Stimulated activated CD4-positive, alpha-beta T cell treated with anti-CD3 and anti-CD28 coated beads, Interleukin-15, amount 100 ng/mL, for 48 hours (primary cell): ENCODE measurements around the gene COMMD10.

Experiments
- DNase-seq, 2 donors: peaks; one replicate each; pipeline ENCODE4 v3.0.0-alpha.2; 2020; ENCODE audit warnings: low read depth in 2 of 2

COMMD10 gene

DNA sequence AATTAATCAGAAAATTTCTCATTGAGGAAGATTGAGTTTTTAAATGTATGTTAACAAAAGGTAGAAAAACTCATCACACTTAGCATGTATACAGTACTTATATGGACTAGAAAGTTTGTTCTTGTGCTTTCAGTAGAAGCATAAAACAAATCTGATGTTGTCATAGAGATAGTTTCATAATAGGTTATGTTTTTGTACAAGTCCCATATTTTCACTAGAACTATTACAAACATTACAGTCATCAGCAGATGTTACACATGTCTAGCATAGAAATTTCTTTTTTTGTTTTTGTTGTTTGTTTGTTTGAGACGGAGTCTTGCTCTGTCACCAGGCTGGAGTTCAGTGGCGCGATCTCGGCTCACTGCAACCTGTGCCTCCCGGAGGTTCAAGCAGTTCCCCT, 131.4 kb downstream of the COMMD10 start:
- no peak for DNase-seq

- no peak for DNase-seq
These were observed 140.6 kb downstream of the COMMD10 start for GRCh38 chr5:116225281-116225922.

- no peak for DNase-seq
These were observed 144.4 kb downstream of the COMMD10 start for GRCh38 chr5:116229131-116229689.

- no peak for DNase-seq
These were observed 146.5 kb downstream of the COMMD10 start for GRCh38 chr5:116231288-116231687.

DNA sequence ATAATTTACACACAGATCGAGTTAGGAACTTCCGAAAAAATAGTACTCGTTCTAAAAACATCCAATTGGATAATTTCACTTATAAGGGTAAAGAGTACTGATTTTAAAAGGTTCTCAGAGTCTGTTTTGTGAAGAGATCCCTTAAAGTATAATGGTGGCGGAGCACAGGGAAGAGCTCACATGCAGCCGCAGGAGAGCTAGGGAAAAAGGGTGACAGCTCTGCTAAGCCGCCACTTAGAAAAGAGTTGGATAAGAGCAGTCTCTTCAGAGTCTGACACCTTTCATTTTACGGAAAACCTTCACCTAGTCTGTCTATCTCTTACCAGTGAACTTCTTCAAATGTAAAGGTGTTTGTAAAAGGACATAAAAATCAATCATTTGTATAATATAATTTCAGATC, 149.9 kb downstream of the COMMD10 start:
- DNase-seq: no peak

GRCh38 chr5:116237917-116238500, 153.2 kb downstream of the COMMD10 start:
- no peak for DNase-seq

DNA sequence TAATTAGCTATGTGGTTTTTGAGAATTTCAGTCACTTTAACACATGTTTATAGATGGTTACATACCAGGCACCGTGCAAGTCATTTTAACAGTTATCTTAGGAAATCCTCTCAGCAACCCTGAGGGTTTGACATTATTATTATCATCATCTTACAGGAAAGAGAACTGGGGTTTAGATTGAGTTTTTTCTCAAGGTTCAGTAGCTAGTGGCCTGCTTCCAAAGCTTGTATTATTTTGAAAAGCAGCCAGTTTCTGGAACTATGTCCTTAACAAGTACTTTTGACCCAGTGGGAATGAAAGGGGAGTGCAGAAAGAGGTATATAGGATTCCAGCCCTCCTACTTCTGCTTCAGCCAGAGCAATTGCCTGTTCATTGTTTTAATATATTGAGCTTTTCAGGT, 157.5 kb downstream of the COMMD10 start:
- no peak for DNase-seq

- no peak for DNase-seq
These were observed 163.6 kb downstream of the COMMD10 start for GRCh38 chr5:116248432-116248831.

GRCh38 chr5:116249648-116250047, 164.8 kb downstream of the COMMD10 start:
- no peak for DNase-seq

GRCh38 chr5:116256717-116257116, 171.9 kb downstream of the COMMD10 start:
- DNase-seq: no peak

GRCh38 chr5:116265471-116265870, 180.6 kb downstream of the COMMD10 start:
- DNase-seq: no peak

DNA sequence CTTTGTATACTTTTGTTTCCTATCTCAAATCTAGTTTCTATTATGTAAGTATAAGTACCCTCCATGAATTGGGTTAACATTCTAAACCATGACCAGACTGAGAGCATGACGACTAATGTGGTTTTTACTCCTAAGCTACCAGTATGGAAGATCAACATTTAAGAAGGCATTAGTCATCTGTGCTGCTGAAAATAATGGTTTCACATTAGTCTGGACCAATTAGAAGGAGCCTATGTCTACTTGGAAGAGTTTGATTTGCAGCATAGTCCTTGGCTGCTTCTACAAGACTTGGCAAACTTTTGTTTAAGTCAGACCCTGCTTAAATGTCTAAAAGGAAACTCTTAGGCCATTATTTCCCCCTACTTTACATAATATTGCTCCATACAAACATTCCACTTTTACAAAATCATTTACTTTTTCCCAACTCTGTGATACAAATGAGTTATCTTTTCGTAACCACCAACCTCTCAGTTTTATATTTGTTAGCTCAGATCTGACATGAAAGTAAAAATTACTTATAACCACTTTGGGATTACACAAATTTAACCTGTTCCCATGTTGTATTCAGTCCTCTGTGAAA, 186.7 kb downstream of the COMMD10 start:
- no peak for DNase-seq

- DNase-seq: no peak
These were observed 187.6 kb downstream of the COMMD10 start for GRCh38 chr5:116272281-116272941.

DNA sequence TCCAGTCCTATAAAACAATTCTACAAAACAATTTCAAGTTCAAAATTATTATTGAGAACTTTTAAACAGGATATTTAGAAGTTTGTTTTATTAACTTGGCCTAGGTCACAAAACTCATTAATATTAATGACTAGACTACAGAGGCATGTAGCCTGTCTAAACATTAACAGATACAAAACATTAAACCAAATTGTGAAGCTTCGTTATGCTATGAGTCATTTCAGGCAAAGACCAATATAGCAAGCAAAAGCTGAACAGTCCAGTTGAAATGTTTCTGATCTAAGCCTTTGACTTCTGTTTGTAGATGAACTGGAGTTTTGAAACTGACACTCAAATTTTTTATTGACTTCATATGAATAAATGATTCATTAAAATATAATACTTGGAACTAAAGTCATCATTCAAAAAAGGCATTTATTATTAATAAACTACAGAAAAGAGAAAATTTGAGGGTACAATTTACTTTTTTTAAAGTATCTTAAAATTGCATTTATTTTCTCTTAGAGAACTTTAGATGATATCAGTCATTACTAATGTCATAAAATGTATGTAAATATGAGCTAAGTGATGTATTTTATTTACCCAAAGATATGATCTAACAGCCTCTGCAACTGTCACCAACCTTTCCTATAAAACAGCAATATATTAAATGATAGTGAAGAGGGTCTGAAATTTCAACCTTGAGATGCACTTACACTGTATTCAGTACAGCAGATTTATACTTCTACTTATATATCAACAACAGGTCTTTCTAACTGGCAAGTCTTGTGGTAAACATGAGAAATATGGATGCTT, 188.8 kb downstream of the COMMD10 start:
- DNase-seq: no peak

GRCh38 chr5:116274251-116274650, 189.4 kb downstream of the COMMD10 start:
- DNase-seq: no peak

GRCh38 chr5:116275282-116275681, 190.5 kb downstream of the COMMD10 start:
- DNase-seq: no peak

- no peak for DNase-seq
These were observed 192.1 kb downstream of the COMMD10 start for GRCh38 chr5:116276952-116277351.

DNA sequence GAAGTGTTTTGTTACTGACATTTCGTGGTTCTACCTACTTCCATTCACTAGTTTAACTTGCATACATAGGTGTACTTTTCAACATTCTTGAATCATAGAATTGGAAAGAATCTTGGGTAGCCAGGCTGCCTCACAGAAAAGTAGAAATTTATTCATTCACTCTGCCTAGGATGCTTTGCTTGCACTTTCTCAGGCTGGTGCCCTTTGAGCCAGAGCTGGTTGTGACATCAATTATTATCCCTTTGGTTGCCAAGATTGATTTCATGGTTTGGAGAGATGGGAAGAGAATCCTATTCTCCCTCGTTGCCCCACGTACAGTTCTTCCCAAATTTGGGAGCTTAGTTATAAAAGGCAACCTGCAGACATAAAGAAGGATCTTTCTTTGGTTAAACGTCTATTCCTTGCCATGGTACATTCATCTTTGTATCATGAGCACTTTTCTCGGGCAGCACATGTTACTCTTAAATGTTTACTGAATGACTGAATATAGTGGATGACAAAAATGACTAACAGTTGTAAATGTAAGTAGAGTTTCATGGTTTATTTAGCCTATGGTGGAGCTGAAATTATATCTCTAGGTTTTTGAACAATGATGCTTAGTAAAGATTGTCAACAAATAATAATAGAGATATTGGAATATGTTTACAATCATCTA, 195.5 kb downstream of the COMMD10 start:
- DNase-seq: no peak

GRCh38 chr5:116281309-116281708, 196.5 kb downstream of the COMMD10 start:
- no peak for DNase-seq

GRCh38 chr5:116288524-116288923, 203.7 kb downstream of the COMMD10 start:
- no peak for DNase-seq

GRCh38 chr5:116289276-116289675, 204.5 kb downstream of the COMMD10 start:
- DNase-seq: no peak
